ENCODE results near the gene SPACDR. TPM values are rescaled to one million over a fixed set of nuclear protein-coding genes. Genes with fewer than 3 reads are reported as not detected.
A peak's percentile ranks its signal among the peaks of the same experiment; 100 is the strongest.

Gene SPACDR
- total and polyA plus RNA-seq, 2 donors from 2014 or later = 0.54 TPM; not detected in 1

DNA sequence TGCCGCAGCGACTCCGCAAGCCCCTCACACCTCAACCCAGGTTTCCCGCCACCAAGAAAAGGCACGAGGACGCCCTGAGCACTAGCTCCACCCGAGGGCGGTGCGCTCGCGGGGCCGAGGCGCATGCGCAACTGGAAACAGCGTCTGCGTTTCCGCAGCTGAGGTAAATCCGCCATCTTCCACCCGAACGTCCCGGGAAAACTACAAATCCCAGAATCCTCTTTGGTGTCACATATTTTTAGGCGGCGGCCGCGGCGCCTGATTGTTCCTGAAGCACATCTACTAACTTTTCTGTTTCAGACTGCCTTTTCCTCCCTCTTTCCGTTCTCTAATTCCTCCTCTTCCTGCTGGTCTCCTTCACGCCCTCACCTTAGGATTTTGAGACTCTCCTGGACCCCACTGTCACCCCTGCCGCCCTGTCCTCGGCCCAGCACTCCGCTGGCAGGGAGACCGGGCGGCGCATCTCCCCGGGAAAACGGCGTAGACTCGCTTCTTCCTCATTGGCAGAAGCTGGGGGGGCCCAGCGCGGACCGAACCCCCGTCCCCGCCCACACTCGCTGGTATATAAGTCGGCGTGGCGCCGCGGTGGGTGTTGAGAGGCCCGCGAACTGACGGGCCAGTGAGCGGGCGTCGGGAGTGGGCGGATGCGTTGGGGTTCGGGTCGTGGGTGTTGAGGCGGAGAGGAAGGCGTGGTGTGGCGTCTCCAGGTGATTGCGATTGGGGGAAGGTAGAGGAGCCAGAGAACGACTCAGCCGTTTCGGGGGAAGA is 35.7 kb downstream of the SPACDR start, which contains the start of gene ZCWPW1:
Gene ZCWPW1, minus strand, starts transcription at position 505 of the 768 bp plus-strand sequence. CDS start 8,054 bp downstream, outside the sequence.
- no peaks in the 10 kb centered on the region for H3K27me3 ChIP-seq (ENCODE audit: control insufficient read depth, insufficient read depth, low read length)
- TF ChIP-seq, protein P1, sequence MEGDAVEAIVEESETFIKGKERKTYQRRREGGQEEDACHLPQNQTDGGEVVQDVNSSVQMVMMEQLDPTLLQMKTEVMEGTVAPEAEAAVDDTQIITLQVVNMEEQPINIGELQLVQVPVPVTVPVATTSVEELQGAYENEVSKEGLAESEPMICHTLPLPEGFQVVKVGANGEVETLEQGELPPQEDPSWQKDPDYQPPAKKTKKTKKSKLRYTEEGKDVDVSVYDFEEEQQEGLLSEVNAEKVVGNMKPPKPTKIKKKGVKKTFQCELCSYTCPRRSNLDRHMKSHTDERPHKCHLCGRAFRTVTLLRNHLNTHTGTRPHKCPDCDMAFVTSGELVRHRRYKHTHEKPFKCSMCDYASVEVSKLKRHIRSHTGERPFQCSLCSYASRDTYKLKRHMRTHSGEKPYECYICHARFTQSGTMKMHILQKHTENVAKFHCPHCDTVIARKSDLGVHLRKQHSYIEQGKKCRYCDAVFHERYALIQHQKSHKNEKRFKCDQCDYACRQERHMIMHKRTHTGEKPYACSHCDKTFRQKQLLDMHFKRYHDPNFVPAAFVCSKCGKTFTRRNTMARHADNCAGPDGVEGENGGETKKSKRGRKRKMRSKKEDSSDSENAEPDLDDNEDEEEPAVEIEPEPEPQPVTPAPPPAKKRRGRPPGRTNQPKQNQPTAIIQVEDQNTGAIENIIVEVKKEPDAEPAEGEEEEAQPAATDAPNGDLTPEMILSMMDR (IDR thresholded peaks at IDR 0.05; ENCODE audit: borderline replicate concordance, extremely low read depth, insufficient read depth) = no peak
- peaks cover 0 to 7% (median 2%) of the 10 kb centered on the region in 3 donors for H3K36me3 ChIP-seq (ENCODE audit: control insufficient read depth in 2 of 3, insufficient read depth in 3 of 3, low read length in 3 of 3)
- intact Hi-C loops (cut with DNase I) = no loop called here
- H3K4me3 ChIP-seq (ENCODE audit: low read length in 3 of 3) = peak within 1 kb of the TSS; percentile 89 to 96 (median 96)
- DNase-seq = peak; percentile 96 to 99 (median 99)
- H3K27ac ChIP-seq (ENCODE audit: low read depth in 2 of 2, low read length in 2 of 2) = peak within 1 kb of the TSS; percentile 100
- H3K4me1 ChIP-seq (ENCODE audit: control insufficient read depth in 2 of 3, insufficient read depth in 2 of 3, low read depth in 1 of 3, low read length in 3 of 3) = peaks cover 0 to 20% (median 14%) of the 10 kb centered on the region in 3 donors
- H3K9me3 ChIP-seq (ENCODE audit: control insufficient read depth in 2 of 3, insufficient read depth in 1 of 3, low read length in 3 of 3) = no peaks in the 10 kb centered on the region
- peak within 1 kb of the TSS; percentile 94 to 100 (median 98) for H3K9ac ChIP-seq (ENCODE audit: low read length in 3 of 3)
- FAIRE-seq = no peak

DNA sequence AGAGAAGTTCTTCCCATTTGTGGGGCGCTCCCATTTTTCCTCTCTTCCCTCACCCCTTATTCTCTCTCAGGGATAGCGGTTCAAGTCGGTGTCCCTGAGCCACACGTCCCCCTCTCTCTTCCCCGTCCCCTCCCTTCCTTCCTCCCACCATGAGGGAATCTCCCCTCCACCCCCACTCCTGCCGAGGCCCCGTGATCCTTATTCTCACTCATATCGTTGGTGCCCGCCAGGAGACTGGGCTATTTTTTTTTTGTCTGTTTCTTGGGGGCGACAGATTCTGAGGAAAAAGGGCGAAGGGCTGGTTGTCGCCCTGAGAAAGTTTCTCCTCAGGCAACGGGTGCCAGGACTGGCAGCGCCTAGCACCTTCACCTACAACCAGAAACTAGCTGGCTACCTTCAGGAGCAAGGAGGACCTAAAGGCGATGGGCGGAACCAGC is 36.3 kb downstream of the SPACDR start:
- peak overlapping the region; percentile 100 for H3K27ac ChIP-seq (ENCODE audit: low read depth in 2 of 2, low read length in 2 of 2)
- DNase-seq (no peak), FAIRE-seq (no peak)
- H3K9me3 ChIP-seq (ENCODE audit: control insufficient read depth in 2 of 3, insufficient read depth in 1 of 3, low read length in 3 of 3) = no peaks in the 10 kb centered on the region
- H3K9ac ChIP-seq (ENCODE audit: low read length in 3 of 3) = no peak overlapping the region
- H3K36me3 ChIP-seq (ENCODE audit: control insufficient read depth in 2 of 3, insufficient read depth in 3 of 3, low read length in 3 of 3) = peaks cover 0 to under 1% (median 0%) of the 10 kb centered on the region in 3 donors
- TF ChIP-seq, protein P1 (IDR thresholded peaks at IDR 0.05; ENCODE audit: borderline replicate concordance, extremely low read depth, insufficient read depth) = peak; percentile 0
- H3K27me3 ChIP-seq (ENCODE audit: control insufficient read depth, insufficient read depth, low read length) = no peaks in the 10 kb centered on the region
- intact Hi-C loops (cut with DNase I) = no loop called here
- H3K4me3 ChIP-seq (ENCODE audit: low read length in 3 of 3) = peak overlapping the region; percentile 89 to 96 (median 90)
- H3K4me1 ChIP-seq (ENCODE audit: control insufficient read depth in 2 of 3, insufficient read depth in 2 of 3, low read depth in 1 of 3, low read length in 3 of 3) = peaks cover 0 to 20% (median 14%) of the 10 kb centered on the region in 3 donors

DNA sequence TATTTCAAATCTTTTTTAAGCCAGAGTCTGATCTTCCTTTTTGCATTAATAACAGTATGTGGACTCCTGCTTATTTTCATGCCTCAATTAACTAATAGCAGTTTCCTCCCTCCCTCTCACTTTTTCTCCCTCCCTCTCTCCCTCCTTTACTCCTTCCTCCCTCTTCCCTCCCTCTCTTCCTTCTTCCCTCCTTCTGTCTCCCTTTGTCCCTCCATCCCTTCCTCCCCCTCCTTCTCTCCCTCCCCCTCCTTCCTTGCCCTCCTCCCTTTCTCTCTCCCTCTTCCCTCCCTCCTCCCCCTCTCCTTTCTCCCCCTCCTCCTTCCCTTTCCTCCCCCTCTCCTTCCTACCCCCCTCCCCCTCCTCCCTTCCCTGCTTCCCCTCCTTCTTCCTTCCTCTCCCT is 37.5 kb downstream of the SPACDR start:
- Histone ChIP-seq H3K9me3 (ENCODE audit: control insufficient read depth in 2 of 3, insufficient read depth in 1 of 3, low read length in 3 of 3) (no peaks in the 10 kb centered on the region), H3K4me1 (ENCODE audit: control insufficient read depth in 2 of 3, insufficient read depth in 2 of 3, low read depth in 1 of 3, low read length in 3 of 3) (peaks cover 0 to 10% (median 7%) of the 10 kb centered on the region in 3 donors), H3K27ac (ENCODE audit: low read depth in 2 of 2, low read length in 2 of 2) (no peak overlapping the region), H3K9ac (ENCODE audit: low read length in 3 of 3) (no peak overlapping the region), H3K4me3 (ENCODE audit: low read length in 3 of 3) (no peak overlapping the region), H3K27me3 (ENCODE audit: control insufficient read depth, insufficient read depth, low read length) (no peaks in the 10 kb centered on the region), H3K36me3 (ENCODE audit: control insufficient read depth in 2 of 3, insufficient read depth in 3 of 3, low read length in 3 of 3) (no peaks in the 10 kb centered on the region)
- TF ChIP-seq, protein P1 (IDR thresholded peaks at IDR 0.05; ENCODE audit: borderline replicate concordance, extremely low read depth, insufficient read depth) = no peak
- intact Hi-C loops (cut with DNase I) = no loop called here
- no peak for FAIRE-seq
- DNase-seq = no peak
